C4-2B (cell line): ENCODE measurements around the gene OXNAD1.

Source experiments
- H3K27ac ChIP-seq: fragments of 450-650 bp; 2 replicates; pipeline ENCODE4 v1.5.1; 2017
- CTCF ChIP-seq: fragments of 450-650 bp; conservative IDR thresholded peaks from 2 replicates; pipeline ENCODE4 v1.5.1; 2017; ENCODE audit warnings: mild to moderate bottlenecking
- ZFX ChIP-seq: fragments of 450-650 bp; IDR thresholded peaks from 2 replicates; pipeline ENCODE4 v1.6.1; 2017

Gene OXNAD1

DNA sequence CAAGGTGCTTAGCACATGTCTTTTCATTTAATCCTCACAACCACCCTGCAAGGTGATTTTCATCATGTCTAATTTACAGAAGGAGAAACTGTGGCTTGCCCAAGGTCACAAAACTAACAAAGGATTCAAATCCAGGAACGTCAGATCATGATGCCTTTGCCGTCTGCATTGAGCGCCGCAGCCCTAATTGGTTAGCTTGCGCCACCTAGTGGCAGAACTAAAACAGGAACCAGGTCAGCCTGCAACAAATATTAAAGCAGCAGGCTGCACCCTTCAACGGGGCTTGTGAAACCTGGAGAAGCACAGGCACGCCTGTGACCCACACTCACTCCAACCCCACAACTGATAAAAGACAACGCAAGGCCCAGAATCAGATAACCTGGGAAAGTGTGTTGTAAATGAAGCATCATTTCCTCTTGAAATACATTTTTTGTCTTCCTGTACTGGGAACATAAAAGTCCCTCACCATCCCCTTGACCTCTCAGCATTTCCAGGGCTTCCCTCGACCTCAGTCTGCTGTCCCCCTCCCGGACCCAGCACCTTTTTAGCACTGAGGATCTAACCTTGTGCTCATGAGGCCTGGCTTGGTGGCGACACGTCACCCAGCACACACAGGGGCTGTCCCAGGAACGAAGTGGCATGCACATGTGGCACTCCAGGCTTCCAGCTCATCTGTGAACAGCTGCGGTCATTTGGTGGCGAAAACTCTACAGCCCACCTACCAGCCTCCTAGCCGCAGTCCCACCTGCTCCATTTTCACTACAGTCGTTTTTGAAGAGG lies 17.5 kb upstream of the OXNAD1 start:
- H3K27ac ChIP-seq: no peak overlapping the region
- TF ChIP-seq CTCF (peak; percentile 93), ZFX (no peak)

GRCh38 chr3:16248556-16248955 lies 16.5 kb upstream of the OXNAD1 start:
- TF ChIP-seq CTCF (no peak), ZFX (no peak)
- H3K27ac ChIP-seq: no peak overlapping the region

GRCh38 chr3:16249336-16249735 lies 15.7 kb upstream of the OXNAD1 start:
- TF ChIP-seq CTCF (peak; percentile 50), ZFX (no peak)
- no peak overlapping the region for H3K27ac ChIP-seq

- H3K27ac ChIP-seq: no peak overlapping the region
- no peak for TF ChIP-seq CTCF
- TF ChIP-seq ZFX: no peak
Measured at GRCh38 chr3:16249886-16250285, 15.1 kb upstream of the OXNAD1 start.

DNA sequence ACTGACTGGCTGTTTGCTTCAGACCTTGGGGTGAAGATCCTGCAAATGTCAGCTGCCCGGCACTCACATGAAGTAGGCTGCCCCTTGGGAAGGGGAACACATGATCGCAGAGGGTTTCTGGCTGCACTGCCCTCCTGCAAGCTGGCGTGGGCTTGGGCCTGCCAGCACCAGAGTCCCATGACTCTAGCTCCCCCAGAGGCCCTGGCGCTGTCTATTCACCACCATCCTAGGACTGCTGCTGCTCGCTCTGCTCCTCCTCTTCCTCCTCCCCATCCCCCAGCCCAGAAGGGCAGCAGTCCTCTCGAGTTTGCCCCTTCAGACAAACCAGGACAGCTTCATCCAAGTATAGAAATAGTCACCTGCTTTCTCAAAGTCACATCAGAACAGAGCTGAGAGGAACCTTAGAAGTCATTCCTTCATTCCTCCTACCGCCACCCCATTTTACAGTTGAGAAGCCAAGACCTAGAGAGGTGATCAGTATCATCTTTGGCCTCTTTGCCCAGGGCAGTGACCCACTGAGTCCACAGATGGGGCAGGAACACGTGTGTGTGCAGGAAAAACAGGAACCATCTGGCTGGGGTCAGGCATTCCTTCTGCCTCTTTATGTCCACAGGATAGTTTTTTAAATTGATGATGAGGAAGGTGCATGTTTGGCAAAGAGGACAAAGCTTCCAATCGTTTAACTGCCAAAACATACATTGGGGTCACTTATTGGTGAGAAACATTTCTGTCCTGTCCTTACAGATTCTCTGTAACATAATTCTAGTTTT lies 13.5 kb upstream of the OXNAD1 start:
- no peak overlapping the region for H3K27ac ChIP-seq
- TF ChIP-seq CTCF: no peak
- TF ChIP-seq ZFX: no peak

DNA sequence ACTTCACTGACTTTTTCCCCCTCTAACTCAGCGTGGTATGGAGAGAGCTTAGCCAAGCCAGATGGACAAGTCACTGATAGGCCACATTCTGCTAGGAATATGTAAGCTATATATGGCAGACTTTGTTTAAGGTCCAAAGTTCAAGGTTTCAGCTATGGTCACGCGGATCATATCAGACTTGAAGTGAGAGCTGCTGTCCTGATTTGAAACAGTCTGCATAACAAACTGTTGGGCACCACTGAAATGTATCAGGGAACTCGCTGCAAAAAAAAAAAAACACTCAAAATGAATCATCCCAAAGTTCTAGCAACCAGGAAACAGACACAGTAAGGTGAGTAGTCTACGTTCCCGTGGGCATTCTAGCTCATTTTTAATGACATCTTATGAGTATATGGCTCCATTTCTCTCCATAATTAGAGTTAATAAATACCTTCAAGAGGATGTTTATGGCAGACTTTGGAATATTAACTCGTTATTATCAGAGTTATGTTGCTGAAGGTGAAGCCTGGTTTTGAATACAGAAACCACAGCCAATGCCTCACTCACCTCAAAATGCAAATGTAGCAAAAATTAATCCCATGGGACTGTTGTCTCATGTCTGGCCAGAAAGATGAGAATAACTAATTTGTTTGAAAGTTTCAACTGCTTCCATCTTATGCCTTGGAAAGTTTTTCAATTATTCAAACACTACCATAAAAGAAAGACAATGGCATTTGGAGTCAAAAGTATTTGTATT lies 12.6 kb upstream of the OXNAD1 start:
- TF ChIP-seq ZFX (no peak), CTCF (no peak)
- no peak overlapping the region for H3K27ac ChIP-seq

GRCh38 chr3:16252988-16253387 lies 12.0 kb upstream of the OXNAD1 start:
- H3K27ac ChIP-seq: no peak overlapping the region
- TF ChIP-seq ZFX: no peak
- TF ChIP-seq CTCF: no peak
